Renal pelvis (tissue), 12 donors: ENCODE measurements around the gene NTSR2. TPM values are rescaled to one million over a fixed set of nuclear protein-coding genes. Genes with fewer than 3 reads are reported as not detected.

Experiments used
- DNase-seq: peaks from one replicate; pipeline ENCODE4 v3.0.0-alpha.2; 2013
- long read RNA-seq, 16 experiments: transcript quantifications; one replicate each; lab custom pipeline, GENCODE V29; 2026
- polyA plus RNA-seq, 3 donors: library from polyadenylated mRNA; unstranded; fragments of 120-200 nt; gene quantifications; one replicate each; pipeline ENCODE4 v1.2.1, GENCODE V29; 2013; ENCODE audit not compliant: insufficient read length in 3 of 3

NTSR2 gene, protein sequence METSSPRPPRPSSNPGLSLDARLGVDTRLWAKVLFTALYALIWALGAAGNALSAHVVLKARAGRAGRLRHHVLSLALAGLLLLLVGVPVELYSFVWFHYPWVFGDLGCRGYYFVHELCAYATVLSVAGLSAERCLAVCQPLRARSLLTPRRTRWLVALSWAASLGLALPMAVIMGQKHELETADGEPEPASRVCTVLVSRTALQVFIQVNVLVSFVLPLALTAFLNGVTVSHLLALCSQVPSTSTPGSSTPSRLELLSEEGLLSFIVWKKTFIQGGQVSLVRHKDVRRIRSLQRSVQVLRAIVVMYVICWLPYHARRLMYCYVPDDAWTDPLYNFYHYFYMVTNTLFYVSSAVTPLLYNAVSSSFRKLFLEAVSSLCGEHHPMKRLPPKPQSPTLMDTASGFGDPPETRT
- polyA plus RNA-seq, result not detected
- long read RNA-seq, donor 1, result 0 reads
- long read RNA-seq, donor 2, result 0 reads
- long read RNA-seq, donor 3, result 0 reads
- long read RNA-seq, donor 4, result 0 reads
- long read RNA-seq, donor 5, result 0 reads
- long read RNA-seq, donor 6, result 0 reads
- long read RNA-seq, donor 7, result 0 reads
- long read RNA-seq, donor 8, result 0 reads
- long read RNA-seq, donor 9, result 0 reads
- long read RNA-seq, donor 10, result 0 reads
- long read RNA-seq, donor 11, result 0 reads
- long read RNA-seq, donor 12, result 0 reads
- long read RNA-seq, donor 13, result 0 reads
- long read RNA-seq, donor 14, result 0 reads
- long read RNA-seq, donor 15, result 0 reads
- long read RNA-seq, donor 16, result 0 reads

DNA sequence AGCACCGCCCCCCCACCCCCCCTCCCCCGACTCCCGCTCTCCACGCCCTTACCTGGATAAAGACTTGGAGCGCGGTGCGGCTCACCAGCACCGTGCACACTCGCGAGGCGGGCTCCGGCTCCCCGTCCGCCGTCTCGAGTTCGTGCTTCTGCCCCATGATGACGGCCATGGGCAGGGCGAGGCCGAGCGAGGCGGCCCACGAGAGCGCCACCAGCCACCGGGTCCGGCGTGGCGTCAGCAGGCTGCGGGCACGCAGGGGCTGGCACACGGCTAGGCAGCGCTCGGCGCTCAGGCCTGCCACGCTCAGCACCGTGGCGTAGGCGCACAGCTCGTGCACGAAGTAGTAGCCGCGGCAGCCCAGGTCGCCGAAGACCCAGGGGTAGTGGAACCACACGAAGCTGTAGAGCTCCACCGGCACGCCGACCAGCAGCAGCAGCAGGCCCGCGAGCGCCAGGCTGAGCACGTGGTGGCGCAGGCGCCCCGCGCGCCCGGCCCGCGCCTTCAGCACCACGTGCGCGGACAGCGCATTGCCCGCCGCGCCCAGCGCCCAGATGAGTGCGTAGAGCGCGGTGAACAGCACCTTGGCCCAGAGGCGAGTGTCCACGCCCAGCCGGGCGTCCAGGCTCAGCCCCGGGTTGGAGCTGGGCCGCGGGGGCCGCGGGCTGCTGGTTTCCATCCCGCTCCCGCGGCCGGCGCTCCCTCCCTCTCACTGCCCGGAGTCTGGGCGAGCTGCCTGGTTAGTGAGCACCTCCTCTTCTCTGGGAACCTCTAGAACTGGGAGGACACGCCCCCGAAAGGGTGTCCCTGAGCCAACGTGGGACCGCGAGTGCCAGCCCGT, at the start of gene NTSR2:
NTSR2 (minus strand) TSS at position 742 of the 838 bp plus-strand sequence; CDS start at position 676, 66 bp downstream.
- DNase-seq, result peak; percentile 72

DNA sequence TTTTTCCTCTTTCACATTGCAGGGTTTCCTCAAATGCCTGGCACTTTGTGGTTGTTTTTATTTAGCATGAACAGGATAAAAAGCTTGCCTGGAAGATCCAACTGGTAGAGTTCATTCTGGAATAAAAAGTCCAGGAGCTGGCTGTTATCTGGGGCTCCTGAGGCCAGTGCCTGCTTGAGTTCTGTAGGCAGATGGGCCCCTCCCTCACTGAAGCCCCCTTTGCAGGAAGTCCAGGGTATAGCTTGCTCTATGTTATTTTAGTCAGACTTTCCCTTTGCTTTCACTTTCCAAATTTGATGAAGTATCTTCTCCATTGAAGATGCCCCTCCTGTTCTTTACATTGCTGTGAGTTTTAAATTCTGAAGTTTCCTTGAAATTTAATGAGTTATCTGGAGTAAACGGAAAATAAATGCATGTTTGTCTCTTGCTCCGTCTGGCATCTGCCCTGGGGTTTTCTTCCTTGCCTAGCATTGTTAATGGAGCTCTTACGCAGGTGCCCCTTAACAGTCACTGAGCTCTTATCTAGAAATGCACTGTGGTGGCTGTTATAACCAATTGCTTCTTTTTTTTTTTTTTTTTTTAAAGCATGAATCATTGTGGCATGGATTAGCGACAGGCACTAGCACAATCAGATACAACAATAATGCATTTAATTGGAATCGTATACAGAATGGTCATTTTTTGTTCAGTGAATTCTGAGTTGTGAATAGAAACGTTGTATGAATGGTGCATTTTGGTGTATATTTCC, 49.4 kb upstream of the NTSR2 start:
- no peak for DNase-seq

DNA sequence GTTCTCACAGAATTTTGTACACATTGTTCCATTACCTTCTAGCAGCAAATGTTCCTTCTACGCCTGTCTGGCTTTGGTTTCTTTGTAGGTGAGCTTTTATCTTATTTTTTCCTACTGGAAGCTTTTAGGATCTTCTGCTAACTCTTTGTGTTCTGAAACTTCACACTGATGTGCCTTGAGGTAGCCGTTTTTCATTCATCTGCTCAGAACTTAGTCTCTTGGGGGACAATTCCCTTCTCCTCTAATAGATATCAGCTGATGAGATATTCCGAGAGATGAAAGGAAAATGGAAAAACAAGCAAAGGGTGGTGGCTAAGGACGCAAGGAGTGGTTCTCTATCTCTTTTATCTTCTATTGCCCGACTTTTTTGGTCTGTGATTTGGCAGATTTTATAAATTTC, 48.6 kb upstream of the NTSR2 start:
- no peak for DNase-seq

DNA sequence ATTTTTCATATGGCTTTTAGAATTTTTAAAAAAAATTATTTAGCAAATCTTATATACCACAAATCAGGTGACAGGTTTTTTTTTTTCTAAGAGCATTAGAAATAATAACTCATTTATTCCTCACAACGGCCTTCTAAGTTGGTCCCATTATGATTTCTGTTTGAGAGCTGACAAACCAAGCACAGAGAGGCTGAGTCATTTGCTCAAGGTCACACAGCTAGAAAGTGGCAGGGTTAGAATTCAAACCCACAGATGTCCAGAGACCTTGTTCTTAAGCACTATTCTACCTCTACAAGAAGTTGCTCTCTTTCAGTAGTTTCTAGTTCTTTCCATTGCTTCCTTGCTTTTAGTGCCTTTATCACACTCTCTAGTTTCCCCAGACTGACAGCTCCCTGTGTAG, 47.6 kb upstream of the NTSR2 start:
- no peak for DNase-seq

DNA sequence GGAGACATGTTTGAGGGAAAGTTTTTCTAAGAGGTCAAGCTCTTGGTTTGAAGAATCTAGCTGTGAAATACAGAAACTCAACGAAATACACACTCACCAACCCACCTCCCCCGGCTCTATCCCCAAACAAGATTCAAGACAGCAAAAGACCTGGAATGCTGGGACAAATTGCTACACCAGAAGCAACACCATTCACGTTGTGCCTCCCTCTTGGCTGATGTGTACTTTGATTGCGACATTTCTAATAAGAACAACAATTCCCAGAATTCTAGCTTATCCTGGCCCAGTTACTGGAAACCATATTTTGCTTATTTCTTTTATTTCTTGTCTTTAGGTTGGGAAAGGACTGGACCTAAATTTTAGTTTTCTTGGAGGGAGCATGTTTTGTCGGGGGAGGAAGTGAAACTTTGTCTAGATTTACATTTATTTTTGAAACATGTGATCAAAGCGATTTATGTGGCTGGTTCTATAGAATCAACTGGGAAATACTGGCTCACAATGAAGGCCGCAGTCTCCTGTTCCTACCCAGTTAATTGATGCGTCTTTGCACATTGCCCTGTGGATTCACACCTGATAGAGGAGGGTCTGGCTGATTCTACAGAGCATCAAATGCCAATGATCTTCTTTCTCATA, 46.8 kb upstream of the NTSR2 start:
- DNase-seq, result no peak

DNA sequence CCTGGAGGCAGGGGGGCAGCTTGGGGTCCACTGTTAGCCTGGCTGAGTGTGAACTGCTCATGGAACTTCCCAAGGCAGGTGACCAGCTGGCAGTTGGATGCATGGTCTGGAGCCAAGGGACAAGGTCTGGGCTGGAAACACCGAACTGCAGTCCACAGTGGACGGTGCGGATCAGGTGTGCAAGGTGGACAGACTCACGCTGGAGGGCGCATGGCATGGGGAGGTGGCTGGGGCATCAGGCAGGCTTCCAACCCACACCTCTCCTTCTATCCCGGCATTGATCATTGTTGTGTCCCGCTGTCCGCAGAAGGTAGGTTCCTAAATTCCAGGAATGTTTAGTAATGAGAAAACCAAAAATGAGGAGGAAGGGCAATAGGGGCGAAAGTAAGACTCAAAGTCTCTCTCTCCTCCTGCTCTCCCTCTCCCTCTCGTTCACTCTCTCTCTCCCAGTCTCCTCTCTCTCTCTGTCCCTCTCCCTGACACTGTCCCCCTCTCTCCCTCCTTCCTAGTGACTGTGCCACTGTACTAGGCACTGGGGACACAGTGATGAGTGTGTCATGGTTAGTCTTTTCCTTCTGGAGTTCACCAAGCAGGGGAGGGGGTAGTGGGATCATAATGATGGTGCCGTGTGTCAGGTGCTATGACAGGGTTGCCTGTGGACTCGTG, 46.1 kb upstream of the NTSR2 start:
- DNase-seq, result no peak

DNA sequence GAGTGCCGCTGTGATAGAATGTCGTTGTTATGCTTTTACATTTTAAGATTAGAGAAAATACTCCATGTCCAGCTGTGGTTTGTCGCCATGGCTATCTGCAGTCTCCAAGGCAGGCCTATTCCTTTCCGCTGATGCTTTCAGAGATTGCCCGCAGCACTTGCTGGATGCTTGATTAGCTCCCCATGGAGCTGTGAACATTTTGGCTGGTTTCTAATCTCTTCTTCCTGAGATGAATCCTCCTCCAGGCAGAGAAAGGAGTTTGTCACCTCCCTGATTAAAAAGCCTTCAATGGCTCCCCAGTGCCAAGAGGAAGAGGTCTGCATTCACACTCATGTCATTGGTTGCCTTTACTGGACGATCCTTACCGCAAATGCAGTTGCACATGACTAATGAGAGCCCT, 43.8 kb upstream of the NTSR2 start:
- no peak for DNase-seq

DNA sequence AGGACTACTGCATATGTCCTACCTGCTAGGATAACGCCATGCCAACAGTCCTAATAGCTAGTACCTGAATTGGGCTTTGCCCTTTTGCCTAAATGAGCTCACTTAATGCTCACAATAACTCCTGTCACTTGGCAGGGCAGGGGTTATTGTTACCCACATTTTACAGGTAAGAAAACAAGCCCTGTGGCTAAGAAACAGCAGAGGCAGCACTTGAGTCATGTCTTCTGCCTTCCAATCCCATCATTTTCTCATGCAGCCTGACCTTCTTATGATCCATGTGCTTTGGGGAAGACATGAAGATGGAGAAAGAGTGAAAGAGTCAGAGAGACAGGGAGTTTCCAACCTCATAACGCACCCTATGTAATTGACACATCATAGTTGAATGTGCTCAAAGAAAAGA, 42.9 kb upstream of the NTSR2 start:
- no peak for DNase-seq

DNA sequence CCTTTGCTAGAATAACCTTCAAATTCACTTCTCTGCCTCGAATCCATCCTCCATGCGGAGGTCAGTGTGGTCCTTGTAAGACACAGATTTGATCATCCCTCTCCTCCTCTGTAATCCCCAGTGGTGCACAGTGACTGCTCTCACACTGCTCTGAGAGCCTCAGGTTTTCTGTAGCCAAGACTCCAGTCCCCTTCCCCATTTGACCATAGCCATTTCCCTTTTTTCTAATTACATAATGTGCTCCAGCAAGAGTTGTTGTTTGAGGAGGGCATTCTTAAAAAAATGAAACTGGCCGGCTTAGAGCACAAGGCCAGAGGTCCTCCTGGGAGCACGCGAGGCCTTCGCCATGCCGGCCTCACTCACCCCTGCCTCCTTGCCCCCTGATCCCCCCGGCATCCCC, 41.8 kb upstream of the NTSR2 start:
- no peak for DNase-seq

DNA sequence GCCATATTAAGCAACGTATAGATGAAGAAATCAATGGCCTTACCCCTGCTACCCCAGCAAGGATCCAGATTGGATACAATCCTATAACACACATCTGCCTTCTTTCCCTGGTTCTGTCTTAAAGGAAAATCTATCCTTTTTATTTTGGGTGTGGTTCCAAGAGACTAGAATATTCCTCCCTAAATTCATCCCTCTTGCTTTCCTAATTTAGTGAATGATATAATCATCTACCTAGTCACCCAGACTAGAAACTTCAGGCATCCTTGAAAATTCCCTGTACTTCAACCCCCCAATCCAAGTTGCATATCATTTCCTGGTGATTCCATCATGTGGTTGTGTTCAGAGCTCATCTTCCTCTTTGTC, 41.3 kb upstream of the NTSR2 start:
- no peak for DNase-seq

DNA sequence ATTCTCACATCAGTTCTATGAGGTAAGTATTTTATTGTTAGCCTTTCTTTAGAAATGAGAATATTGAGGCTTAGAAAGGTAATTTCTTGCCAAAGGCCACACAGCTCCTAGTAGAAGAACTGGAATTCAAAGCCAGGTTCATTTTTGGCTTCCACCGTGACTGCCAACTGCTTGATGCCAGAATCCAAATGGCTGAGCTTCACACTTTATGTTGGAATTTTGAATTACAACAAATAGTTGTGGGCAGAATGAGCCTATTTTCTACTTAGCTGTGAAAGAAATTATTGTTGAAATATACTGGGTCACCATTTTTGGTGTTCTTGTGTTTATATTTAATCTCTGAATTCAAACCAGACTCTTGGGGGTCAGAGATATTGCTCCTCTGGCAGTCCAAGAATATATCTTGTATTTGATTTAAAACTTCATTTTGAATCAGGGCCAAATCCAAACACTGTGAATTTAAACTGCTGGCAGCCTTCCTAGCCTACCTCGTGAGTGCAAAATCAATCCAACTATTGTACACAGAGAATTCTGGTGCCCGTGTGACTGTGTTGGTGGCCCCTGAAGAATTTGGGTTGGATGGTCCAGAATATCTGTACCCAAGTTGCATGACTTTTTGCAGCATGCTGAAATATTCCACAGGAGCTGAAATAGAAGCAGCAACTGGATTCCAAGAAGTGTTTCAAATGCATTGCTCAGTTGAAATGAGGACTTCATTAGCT, 40.8 kb upstream of the NTSR2 start:
- no peak for DNase-seq

DNA sequence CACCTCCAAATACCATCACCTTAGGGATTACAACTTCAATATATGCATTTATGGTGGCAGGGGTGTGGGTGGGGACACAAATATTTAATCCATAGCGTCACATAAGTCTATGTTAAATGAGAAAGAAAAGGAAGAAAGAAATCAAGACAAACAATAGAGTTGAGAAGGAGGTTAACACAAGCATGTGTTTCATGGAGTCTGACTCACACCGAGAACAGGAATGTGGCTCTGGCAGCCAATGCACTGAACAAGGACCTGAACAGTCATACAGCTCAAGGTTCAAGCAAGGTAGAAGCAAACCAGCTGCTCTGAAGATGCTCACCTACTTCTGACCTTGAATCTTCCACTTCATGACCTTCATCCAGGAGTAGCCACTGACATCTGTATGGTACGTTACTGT, 40.2 kb upstream of the NTSR2 start:
- no peak for DNase-seq

DNA sequence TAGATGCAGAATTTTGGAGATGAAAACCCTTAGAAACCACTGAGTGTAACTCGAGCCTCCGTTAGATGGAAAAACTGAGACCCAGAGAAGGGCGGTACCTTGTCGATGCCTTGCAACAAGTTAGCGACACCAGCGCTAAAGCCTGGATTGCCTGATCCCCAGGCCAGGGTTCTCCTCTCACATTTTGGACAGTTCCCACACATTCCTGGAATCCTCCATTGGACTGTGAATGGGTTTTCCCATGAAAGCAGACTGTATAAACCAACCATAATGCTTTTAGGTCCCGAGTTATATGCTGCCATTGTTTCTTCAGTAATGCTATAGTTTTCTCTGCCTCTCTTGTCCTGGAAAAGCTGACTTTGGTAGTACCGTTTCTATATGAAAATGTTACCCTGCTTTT, 39.3 kb upstream of the NTSR2 start:
- no peak for DNase-seq

DNA sequence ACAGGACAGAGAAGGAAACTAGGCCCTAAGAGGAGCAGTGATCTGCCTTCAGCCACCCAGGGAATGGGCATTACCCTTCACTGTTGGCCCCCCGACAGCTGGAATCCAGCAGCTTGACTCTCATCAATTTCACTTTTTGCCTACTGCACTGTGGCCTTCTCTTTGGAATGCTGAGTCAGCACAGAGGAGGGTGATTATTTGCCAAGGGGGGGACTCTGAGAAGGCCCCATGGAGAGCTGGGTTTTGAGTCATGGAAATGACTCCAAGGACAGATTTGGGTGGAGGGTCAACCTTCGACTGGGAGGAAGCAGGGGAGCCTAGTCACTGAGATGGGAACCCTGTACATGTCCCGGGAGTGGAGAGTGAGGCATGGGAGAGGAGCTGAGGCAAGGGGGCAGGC, 38.1 kb upstream of the NTSR2 start:
- no peak for DNase-seq

DNA sequence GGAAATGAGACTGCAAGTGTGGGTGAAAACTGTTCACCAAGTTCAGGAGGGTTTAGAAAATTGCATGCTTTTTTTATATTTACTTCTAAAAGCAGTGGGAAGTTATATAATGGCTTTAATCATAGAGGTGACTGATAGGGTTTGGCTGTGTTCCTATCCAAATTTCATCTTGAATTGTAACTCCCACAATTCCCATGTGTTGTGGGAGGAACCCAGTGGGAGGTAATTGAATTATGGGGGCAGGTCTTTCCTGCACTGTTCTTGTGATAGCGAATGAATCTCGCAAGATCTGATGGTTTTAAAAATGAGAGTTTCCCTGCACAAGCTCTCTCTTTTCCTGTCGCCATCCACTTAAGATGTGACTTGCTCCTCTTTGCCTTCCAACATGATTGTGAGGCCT, 35.7 kb upstream of the NTSR2 start:
- no peak for DNase-seq

DNA sequence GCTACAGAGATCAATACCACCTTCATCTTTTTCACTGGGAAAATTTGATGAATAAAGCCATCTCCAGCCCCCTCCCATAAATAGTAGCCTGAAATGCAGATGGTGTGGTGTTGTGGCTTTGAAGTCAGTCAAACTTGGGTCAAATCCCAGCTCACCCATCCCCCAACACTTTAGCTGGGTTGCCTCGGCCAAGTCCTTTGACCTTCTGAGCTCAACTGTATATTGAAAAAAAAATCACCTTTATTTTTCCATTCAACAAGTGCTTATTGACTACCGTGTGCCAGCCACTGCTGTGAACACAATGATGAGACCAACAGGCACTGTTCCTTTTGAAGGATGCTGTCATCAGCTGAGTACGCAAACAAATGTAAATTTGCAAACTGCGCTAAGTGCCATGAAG, 35.1 kb upstream of the NTSR2 start:
- no peak for DNase-seq

DNA sequence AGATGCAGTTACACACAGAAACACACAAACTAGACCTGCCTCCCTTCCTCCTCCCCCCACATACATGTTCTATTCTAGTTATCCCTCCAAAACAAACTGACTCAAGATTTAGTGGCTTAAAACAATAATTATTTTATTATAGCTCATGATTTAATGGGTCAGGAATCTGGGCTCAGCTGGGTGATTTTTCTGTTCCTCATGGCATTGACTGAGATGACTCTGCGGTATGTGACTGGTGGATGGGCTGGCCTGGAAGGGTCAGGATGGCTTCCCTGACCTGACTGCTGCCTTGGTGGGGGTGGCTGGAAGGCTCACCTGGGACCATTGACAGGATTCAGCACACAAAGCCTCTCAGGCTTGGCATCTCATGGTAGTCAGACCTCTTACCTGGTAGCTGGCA, 33.7 kb upstream of the NTSR2 start:
- no peak for DNase-seq

DNA sequence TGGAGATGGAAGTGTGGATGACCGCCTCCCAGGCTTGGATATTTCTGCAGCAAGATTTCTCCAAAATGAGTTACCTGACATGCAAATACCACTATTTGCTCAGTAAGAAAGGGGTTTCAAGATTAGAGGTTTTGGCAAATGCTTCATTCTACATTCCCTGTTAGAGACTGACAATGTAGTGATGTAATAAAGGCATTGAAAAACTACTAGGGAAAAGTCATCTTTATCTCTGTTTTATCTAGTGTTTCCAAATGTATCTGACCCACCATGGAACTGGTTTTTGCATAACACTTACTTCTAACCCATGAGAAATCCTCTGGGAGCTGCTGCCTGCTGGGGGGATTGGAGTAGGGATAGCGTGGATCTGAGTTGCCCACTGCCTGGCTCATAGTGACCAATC, 33.0 kb upstream of the NTSR2 start:
- no peak for DNase-seq

DNA sequence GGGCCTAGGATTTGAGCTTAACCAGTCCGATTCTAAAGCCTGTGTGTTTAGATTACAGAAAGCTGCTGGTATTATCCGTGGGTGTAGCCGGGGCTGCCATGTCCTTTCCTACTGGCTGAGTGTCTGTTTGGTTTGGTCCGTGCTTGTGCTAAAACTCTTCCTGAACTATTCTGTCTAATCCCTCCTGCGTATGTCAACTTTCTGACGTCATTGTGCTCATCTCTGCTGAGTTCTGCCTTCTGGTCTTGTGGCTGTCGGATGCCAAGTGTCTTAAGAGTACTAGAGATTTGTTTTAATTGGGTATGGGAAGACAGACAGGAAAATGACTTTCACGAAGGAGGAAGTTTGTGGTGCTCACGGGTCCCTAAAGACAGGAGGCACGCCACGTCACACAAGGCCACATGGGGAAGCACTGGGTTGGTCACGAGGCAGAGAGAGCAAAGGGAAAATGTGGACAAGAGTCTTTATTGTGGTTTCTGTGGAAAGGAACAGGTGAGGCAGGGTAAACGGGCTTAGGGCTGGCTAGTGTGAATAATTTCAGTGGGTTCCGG, 31.8 kb upstream of the NTSR2 start:
- no peak for DNase-seq

DNA sequence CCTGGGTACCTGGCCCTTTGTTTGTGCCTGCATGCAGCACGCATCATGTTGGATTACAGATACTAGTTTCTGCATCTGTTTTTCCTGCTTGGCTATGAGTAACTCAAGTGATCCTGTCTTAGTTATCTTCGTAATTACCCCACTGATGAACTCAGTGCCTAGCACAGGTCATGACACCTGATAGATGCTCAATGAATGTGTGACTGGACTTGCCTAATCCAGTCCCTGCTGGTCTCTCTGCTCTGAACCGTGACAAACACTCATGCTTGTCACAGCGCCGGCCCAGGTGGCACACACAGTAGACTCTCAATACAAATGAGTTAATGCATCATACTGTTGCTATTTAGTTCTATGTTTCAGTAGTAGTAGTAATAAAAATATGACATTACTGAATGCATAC, 31.2 kb upstream of the NTSR2 start:
- DNase-seq, result no peak
